Measurements from ENCODE around the gene ANKS3. TPM values are rescaled to one million over a fixed set of nuclear protein-coding genes. Genes with fewer than 3 reads are reported as not detected.

Gene ANKS3
- total and polyA plus RNA-seq, 2 of the 8 experiments (the other 6 are each of a cell fraction or from before 2014, with no cell fraction given), result 15.5 to 23.9 TPM

GRCh38 chr16:4760221-4760910 lies 26.3 kb upstream of the ANKS3 start (continued):
- TF ChIP-seq SAP30 (IDR thresholded peaks at IDR 0.05; ENCODE audit: insufficient read depth, insufficient replicate concordance, low read length), result no peak
- TF ChIP-seq BCL11A (IDR thresholded peaks at IDR 0.05; ENCODE audit: low read depth in 2 of 2, low read length in 2 of 2), result no peak

Measured in H1 (cell line).